HG02571 (cell line): ENCODE measurements around the gene FBXL13.
A peak's percentile ranks its signal among the peaks of the same experiment; 100 is the strongest.
"Not testable (repeated sequence)": the region's sequence is repeated elsewhere in the genome, so short reads cannot be mapped to it uniquely, and the experiment has no call there.

Source experiments
- ATAC-seq: cut with Tn5 transposase; IDR thresholded peaks from one replicate; pipeline ENCODE4 v1.9.1; 2021; ENCODE audit warnings: mild to moderate bottlenecking, moderate library complexity; ENCODE audit not compliant: unreplicated experiment

Gene FBXL13

DNA sequence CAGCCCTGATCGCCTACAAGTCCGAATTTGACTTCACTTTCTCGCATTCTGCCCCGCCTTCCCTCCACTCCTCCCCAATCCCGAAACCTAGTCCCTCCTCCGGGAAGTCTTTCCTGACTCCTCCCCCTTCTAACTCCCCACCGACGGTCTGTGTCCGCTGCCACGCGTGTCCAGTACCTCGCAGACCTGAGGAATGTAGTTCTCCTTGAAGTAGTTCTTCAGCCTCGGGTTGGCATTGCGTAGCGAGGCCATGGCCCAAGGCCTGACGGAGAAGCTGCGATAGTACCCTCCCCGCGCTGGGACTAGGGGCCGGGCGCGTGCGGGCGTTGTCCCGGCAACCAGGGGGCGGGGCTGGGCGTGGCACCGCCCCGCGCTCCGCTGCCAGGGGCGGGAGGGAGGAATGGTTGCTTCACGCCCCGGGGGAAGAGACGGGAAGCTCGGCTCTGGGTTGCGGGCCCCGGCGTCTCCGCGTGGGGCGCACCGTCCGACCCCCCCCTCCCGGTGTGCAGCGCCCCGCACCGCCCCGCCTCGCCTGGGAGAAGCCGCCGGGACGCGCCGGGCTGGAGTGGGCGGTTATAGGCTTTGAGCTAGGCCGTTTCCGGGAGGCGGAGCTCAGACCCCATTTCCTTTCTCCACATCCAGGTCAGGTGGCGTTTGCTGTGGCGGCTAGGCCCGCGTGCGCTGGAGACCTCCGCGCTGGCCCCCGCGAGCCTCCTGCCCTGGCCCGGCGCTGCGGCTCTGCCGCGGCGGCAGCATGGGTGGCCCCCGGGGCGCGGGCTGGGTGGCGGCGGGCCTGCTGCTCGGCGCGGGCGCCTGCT, at the start of gene FBXL13, which contains the start of gene ARMC10:
Gene FBXL13 (minus strand): TSS at position 278 of the 818 bp plus-strand sequence.
Gene ARMC10 (plus strand): TSS at position 622 of the 818 bp plus-strand sequence. CDS start 133 bp downstream, at position 755.
- peak; percentile 90 for ATAC-seq

DNA sequence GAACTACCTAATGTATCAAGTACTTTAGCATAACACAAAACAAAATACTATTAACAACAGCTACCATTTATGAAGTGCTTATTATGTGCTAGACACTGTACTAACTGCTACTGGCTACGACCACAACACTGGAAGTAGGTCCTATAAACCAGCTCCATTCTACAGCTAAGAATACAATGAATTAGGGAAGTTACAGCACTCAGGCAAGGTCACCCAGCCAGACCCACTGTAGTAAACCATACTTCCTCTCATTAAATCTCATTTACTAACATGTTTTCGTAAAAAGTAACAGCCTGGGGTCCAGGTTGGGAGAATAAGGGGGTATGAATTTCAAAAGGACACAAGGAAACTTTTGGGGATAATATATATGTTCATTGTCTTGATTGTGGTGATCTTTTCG, 48.9 kb upstream of the FBXL13 start:
- no peak for ATAC-seq

DNA sequence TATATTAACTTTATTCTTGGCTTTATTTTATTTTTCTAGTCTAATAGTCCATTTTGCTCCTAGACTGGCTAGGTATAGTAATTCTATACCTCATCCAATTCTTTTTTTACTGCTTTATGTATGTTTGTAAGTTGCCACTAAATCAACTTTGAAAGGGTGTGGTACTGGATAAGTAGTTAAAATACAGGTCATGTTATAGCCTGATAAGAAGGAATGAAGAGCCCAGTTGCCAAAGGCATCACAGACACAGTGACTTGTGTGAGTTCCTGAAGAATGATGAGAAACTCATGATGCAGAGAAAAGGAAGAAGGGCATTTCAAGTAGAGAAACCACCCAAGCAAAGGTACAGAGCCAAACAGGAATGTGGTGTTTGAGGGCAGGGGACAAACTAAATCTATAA, 47.0 kb upstream of the FBXL13 start:
- ATAC-seq, result no peak

DNA sequence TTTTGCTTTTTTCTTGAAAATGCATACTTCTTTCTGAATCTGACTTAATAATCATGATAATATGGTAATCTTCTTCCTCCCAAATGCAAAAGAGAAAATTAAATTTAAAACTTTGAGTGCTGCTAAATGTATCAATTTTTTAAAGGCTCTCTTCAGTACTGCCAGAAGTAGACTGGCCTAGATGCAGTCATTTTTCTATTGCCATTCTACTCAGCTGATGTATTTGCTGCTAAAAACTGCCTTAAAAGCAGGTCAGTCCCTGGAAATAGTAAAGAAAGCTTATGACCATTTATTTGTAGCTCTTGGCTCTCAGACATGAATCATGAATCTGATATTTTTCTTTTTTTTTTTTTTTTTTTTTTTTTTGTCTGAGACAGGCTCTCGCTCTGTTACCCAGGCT, 45.8 kb upstream of the FBXL13 start:
- ATAC-seq, result no peak

DNA sequence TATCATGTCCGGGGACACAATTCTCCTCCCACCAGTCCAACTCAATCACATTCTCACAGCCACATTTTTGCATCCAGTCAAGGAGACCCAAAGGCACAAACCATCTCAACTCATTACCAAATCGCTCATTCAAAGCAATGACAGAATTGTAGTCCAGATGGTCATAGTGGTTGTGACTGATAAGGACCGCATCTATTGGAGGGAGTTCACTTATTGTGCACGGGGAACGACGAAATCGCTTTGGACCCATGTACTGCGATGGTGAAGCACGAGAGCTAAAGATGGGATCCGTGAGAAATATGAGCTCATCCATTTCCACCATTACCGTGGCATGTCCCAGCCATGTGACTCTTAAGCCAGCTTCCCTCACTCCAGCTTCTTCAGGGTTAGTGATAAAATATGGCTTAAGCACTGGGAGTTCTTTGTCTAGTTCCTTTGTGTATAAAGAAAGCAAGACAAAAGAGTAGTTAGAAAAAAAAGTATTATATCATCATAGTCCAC, 45.2 kb upstream of the FBXL13 start:
- no peak for ATAC-seq

DNA sequence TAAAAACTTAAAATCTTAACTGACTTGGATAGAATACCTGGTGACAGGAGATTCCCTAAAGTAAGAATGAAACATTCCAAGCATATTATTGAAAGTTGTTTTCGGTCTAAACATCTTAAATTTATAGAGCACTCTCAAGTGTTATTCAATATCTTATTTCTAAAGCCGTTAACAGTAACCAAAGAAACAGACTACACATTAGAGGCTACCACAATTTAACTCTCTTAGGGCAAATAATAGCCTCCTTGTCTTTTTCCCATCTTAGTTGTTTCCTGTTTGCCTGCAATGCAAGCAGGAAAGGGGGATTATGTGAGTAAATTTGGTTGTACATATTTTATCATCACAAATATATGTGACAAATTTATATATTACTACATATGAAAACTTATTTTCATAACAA, 42.9 kb upstream of the FBXL13 start:
- ATAC-seq, result no peak

DNA sequence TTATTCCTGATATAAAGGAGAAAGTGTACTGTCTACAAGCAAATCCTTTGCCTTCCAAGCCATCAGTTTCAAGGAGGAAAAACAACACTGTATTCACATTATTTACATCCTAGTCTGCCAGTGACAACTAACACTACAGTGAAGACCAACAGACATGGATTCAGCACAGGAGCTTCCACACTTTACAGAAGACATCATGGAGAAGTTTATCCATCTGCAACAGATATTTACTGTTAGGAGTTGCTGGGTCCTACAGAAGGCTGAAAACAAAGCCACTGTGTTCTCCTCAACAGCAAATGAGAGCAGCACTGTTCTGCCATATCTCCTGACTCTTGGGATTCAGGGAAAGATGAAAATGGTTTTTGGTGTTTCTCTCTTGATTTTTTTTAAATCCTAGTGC, 42.4 kb upstream of the FBXL13 start:
- no peak for ATAC-seq

DNA sequence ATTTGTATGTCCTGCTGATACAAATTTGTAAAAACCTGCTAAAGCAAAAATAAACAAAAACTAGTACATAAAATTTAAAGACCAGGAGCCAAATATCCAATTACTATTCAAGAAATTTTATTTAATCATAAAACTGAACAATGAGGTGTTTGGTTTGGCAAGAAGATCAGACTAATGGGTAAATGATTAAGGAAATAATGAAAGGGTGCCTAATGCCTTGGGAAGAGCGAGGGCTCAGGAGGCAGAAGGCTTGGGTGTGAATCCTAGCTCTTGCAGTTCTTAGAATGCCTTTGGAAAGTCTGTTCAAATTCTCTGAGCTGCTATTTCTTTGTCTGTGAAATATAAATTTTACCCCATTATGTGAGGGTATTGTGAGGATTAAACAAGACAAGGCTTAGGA, 41.9 kb upstream of the FBXL13 start:
- no peak for ATAC-seq

DNA sequence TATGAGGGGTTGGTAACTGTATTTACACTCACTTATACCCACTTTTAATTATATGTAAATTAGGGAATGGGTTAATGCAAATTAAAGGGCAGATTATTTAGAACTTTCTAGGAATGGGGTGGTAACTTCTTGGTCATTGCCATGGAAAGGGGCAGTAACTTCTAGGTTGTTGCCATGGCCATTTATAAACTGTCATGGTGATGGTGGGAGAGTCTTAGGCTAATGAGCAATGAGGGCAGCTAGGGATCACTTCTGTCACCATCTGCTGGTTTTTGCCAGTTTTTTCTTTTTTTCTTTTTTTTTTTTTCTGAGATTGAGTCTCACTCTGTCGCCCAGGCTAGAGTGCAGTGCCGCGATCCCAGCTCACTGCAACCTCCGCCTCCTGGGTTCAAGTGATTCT, 41.2 kb upstream of the FBXL13 start:
- no peak for ATAC-seq

DNA sequence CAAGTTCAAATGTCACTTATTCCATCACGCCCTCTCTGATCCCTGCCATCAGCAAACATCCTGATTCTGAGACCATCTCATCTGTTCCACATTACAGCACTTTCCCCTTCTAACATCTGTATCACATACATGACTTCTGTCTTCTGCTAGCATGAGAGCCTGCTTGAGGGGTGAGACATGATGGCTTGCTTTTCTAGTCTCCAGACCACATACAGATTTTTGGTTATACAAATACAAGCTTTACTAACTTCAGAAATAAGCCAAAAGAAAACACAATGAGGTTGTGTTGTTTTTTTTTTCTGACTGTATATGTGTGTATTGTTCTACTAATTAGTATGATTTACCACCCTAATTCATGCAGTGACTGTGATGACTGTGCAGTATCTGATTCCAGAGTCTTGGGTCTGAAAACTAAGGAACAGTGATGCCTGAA, 40.0 kb upstream of the FBXL13 start:
- no peak for ATAC-seq

DNA sequence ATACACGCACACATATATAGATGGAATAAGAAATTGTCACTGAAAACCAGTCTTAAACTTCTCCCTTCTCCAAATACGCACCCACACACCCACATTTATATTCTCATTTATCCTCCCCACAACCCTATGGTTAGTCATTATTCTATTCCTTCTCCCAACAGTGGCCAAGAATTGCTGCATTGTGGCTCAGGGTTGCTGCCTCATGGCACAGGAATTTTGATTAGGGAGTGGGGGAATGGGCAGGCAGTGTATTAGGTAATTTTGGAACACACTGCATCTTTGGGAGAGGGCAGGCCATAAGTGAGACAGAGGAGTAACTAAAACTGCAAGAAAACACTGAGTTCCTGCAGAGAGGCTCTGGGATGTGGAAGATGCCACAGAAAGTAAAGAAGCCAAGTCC, 38.6 kb upstream of the FBXL13 start:
- no peak for ATAC-seq

DNA sequence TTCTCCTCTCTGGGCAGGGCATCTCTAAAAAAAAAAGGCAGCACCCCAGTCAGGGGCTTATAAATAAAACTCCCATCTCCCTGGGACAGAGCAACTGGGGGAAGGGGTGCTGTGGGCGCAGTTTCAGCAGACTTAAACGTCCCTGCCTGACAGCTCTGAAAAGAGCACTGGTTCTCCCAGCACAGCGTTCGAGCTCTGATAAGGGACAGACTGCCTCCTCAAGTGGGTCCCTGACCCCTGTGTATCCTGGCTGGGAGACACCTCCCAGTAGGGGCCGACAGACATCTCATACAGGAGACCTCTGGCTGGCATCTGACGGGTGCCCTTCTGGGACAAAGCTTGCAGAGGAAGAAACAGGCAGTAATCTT, 32.1 kb upstream of the FBXL13 start:
- not testable (repeated sequence) for ATAC-seq

DNA sequence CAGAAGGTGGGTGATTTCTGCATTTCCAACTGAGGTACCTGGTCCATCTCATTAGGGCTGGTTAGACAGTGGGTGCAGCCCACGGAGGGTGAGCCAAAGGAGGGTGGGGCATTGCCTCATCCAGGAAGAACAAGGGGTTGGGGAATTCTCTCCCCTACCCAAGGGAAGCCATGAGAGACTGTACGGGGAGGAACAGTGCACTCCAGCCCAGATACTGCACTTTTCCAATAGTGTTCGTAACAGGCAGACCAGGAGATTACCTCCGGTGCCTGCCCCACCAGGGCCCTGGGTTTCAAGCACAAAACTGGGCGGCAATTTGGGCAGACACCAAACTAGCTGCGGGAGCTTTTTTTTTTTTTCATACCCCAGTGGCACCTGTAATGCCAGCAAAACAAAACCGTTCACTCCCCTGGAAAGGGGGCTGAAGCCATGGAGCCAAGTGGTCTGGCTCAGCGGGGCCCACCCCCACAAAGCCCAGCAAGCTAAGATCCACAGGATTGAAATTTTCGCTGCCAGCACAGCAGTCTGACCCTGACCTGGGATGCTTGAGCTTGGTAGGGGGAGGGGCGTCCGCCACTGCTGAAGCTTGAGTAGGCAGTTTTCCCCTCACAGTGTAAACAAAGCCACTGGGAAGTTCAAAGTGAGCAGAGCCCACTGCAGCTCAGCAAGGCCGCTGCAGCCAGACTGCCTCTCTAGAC, 31.6 kb upstream of the FBXL13 start:
- ATAC-seq, result no peak

DNA sequence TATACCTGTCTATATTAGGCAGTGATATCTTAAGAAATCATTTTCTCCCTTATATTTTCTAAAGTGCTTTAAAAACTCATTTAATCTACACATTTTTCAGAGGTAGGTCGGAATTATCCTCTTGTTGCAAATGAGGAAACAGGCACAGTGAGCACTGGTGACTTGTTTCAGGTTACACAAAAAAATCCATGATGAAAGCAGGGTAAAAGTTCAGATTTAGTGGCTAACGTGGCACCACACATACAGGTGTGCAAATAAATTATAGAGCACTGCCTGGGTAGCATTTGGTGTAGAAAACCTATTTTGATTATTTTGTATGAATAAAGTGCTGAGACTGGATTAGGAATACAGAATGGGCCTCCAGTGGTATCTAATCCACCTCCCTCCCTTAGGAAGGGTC, 26.9 kb upstream of the FBXL13 start:
- no peak for ATAC-seq

DNA sequence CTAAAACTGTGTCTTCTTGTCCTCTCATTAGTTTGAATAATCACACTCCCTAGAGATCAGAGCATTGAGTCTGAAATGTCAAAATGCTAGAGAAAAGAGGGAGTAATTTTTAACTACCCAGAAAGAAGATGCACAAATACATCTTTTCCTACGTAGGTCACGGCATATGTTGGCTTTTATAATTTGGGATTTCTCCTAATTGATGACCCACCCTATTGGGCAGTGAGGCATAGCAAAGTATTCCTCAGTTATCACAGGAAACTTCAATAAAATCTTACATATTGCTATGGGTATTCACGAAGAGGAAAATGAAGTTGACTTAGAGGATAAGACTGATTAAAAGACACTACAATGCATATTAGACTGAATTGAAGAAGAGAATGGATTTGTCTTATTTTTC, 25.8 kb upstream of the FBXL13 start:
- no peak for ATAC-seq

DNA sequence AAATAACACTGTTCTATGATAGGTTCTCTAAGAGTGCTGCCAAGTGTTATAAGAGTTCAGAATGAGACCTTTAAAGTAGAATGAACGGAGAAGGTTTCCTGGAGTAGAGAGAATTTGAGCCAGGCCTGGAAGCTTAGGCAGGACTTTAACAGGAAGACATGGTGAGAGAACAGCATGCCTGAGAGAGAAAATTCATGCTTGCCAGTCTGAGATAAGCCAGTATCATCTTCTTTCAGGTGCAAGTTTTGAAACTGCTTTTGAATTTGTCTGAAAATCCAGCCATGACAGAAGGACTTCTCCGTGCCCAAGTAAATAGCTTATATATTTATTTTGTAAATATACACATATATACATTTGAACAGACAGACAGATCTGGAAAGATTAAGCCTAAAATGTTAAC, 22.4 kb upstream of the FBXL13 start:
- no peak for ATAC-seq

DNA sequence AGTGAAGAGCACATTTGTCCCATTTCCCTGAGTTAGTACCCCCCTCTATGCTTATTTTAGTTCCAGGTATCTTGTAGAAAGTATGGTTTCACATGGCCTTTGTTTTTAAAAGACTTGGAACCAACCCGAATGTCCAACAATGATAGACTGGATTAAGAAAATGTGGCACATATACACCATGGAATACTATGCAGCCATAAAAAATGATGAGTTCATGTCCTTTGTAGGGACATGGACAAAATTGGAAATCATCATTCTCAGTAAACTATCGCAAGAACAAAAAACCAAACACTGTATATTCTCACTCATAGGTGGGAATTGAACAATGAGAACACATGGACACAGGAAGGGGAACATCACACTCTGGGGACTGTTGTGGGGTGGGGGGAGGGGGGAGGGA, 21.0 kb upstream of the FBXL13 start:
- ATAC-seq, result not testable (repeated sequence)

DNA sequence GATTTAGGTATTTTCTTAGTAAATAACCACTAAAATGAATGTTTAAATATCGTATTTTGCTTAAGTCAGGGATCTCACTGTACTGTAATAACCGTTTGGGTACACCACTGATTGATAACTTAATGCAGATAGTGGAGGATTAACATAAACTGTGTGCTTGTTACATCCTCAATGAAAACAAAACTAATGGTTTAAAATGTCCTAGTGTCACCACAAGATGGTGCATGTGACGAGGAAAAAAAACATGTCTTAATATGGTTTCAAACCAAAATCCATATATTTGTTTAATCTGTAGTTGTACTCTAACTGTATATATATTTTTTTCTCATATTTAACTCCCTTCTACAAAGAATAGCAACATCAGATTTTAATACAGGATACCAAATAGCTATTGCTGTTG, 19.5 kb upstream of the FBXL13 start:
- no peak for ATAC-seq

DNA sequence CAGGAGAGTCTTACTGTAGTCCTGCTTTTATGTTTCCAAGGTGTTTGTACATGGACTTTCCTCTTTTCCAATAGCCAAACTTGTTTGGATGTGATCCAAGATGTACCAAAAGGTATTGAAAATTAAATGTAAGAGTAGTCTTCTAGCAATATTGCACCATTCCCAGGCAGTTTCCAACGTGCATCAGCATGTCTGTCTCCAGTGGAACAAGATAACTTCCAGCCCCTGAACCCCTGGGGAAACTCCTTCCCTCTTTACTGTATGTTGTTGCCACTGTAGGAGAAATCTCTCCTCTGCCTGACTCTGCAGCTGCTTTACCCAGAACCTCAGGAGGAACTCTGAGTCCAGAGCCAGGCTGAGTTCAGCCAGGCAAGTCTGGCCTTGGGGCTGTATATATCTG, 18.8 kb upstream of the FBXL13 start:
- ATAC-seq, result no peak

DNA sequence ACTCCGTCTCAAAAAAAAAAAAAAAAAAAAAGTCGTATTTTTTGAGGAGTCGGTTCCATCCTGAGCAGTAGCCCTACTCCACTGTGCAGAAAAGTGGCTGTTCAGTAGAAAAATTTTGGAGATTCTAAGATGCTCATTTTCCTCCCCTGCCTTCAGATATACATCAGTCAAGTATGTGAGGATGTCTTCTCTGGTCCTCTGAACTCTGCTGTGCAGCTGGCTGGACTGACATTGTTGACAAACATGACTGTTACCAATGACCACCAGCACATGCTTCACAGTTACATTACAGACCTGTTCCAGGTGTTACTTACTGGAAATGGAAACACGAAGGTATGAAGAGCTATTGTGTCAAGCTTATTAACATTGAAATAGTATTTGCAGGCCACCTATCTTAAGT, 17.7 kb upstream of the FBXL13 start:
- not testable (repeated sequence) for ATAC-seq

DNA sequence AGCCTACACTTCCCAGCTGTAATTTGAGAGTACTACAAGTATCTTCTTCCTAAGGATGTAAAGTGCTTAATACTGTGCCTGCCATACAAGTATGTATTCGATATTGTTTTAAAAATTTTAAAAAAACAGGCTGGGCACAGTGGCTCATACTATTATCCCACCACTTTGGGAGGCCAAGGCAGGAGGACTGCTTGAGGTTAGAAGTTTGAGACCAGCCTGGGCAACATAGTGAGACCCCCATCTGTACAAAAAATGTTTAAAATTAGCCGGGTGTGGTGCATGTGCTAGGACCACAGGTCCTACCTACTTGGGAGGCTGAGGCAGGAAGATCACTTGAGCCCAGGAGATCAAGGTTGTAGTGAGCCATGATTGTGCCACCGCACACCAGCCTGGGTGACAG, 8.6 kb upstream of the FBXL13 start:
- no peak for ATAC-seq

DNA sequence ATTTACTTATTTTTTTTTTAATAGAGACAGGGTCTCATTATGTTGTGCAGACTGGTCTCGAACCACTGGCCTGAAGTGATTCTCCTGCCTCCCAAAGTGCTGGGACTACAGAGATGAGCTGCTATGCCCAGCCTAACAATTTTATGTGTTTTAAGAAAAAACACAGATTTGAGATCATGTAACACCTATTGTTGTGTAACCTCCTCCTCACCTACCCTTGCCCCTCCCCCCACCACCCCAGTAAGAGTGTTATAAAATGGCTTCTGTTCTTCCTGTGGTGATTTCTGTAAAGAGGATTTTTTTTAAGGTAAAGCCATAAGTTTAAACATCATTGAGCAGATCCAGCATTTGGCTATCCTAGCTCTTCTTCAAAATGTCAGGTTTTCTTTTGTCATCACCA, 7.9 kb upstream of the FBXL13 start:
- no peak for ATAC-seq
